ENCODE measurements around the gene TMEM86A.

TMEM86A gene

DNA sequence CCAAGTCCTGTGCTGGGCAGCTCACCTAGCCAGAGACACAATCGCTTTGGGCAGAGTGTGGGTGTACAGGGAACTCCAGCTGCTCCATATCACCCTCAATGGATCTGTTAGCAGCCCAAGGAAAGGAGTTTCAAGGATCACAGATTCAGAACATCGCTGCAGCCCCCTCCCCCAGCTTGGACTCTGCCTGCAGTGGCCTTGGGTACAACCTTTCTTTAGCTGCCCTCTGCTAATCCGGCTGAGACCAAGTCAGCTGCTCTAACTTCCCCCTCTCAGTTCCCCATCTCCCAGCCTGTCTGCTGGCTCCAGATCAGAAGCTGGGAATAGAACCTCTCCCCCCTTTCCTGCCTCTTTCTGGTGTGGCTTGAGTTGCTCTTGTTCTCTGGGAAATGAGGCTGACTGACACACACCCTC lies 1.3 kb downstream of the TMEM86A start:
- DNase-seq (ENCODE audit: low read depth in 2 of 2, low spot score in 1 of 2) = no peak

GRCh38 chr11:18700375-18700774 lies 1.8 kb downstream of the TMEM86A start:
- no peak for DNase-seq (ENCODE audit: low read depth in 2 of 2, low spot score in 1 of 2)

DNA sequence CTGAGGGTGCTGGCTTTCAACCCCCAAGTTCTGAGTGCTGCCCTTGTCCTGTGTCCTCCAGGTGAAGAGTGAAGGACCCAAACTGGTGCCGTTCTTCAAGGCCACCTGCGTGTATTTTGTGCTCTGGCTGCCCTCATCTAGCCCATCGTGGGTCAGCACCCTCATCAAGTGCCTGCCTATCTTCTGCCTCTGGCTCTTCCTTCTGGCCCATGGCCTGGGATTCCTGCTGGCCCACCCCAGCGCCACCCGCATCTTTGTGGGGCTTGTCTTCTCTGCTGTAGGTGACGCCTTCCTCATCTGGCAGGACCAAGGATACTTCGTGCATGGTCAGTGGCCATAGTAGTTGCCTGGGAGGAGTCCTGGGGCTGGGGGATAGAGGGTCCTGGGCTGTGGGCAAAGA lies 2.3 kb downstream of the TMEM86A start:
- DNase-seq (ENCODE audit: low read depth in 2 of 2, low spot score in 1 of 2) = no peak

DNA sequence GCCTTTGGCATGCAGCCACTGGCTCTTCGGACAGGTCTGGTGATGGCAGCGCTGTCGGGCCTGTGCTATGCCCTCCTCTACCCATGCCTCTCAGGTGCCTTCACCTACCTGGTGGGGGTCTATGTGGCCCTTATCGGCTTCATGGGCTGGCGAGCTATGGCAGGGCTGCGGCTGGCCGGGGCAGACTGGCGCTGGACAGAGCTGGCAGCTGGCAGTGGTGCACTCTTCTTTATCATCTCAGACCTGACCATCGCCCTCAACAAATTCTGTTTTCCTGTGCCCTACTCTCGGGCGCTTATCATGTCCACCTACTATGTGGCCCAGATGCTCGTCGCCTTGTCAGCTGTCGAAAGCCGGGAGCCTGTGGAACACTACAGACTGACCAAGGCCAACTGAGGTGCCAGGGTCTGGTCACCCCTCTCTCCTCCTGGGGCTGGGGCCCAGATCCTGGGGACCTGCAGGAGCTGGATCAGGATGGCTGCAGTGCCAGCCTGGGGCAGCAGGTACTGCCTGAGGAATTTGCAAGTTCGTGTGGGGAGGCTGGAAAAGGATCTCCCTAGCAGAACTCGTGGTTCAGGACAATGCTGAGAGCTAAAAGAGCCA lies 3.1 kb downstream of the TMEM86A start:
- DNase-seq (ENCODE audit: low read depth in 2 of 2, low spot score in 1 of 2) = no peak

- DNase-seq (ENCODE audit: low read depth in 2 of 2, low spot score in 1 of 2) = no peak
These were observed 4.6 kb downstream of the TMEM86A start for GRCh38 chr11:18703001-18703763.

GRCh38 chr11:18704045-18704645 lies 5.6 kb downstream of the TMEM86A start:
- no peak for DNase-seq (ENCODE audit: low read depth in 2 of 2, low spot score in 1 of 2)

- no peak for DNase-seq (ENCODE audit: low read depth in 2 of 2, low spot score in 1 of 2)
These were observed 6.1 kb downstream of the TMEM86A start for GRCh38 chr11:18704698-18705097.

DNA sequence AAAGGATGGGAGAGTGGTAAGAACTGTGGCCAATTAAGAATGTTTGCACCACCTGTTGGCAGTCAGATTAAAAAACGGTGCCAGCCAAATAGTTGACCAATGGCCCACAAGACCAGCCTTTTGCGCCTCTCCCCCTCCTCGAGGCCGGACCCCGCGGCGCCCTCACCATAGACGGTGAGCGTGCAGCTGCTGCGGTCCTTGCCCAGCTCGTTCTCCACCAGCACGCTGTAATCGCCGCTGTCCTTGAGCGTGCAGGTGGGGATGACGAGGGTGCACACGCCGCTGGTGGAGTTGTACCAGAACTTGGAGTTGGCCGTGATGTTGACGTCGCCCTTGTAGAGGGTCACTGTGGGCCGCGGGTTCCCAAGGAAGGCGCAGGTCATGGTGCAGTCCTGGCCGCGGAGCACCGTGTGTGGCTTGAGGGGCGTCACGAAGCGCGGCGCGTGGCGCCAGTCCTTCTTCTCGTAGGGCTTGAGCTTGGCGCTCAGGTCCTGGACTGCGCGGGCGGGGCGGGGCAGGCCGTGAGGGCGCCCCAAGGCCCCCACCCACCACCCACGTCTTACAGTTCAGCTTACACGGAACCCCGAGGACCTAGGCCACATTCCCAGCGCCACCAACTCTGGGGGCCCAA lies 7.2 kb downstream of the TMEM86A start:
- no peak for DNase-seq (ENCODE audit: low read depth in 2 of 2, low spot score in 1 of 2)

- no peak for DNase-seq (ENCODE audit: low read depth in 2 of 2, low spot score in 1 of 2)
These were observed 8.0 kb downstream of the TMEM86A start for GRCh38 chr11:18706330-18707243.

GRCh38 chr11:18707811-18708340 lies 9.3 kb downstream of the TMEM86A start:
- DNase-seq (ENCODE audit: low read depth in 2 of 2, low spot score in 1 of 2) = no peak

DNA sequence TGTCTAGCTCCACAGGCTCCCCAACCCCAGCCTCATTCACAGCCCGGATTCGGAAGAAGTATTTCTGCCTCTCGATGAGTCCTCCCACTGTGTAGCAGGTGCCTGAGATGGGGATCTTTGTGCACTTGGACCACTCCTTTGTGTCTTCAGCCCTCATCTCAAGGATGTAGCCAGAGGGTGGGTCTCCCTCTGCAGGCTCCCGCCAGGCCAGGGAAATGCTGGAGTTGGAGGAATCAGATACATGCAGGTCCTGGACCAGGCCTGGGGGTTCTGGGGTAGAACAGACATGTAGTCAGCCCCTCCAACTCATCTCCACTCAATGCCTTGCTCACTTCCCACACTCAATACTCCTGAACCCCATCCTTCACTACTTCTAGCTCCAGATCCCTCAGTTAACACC lies 10.8 kb downstream of the TMEM86A start:
- DNase-seq (ENCODE audit: low read depth in 2 of 2, low spot score in 1 of 2) = no peak

- DNase-seq (ENCODE audit: low read depth in 2 of 2, low spot score in 1 of 2) = no peak
These were observed 12.0 kb downstream of the TMEM86A start for GRCh38 chr11:18710545-18710944.

DNA sequence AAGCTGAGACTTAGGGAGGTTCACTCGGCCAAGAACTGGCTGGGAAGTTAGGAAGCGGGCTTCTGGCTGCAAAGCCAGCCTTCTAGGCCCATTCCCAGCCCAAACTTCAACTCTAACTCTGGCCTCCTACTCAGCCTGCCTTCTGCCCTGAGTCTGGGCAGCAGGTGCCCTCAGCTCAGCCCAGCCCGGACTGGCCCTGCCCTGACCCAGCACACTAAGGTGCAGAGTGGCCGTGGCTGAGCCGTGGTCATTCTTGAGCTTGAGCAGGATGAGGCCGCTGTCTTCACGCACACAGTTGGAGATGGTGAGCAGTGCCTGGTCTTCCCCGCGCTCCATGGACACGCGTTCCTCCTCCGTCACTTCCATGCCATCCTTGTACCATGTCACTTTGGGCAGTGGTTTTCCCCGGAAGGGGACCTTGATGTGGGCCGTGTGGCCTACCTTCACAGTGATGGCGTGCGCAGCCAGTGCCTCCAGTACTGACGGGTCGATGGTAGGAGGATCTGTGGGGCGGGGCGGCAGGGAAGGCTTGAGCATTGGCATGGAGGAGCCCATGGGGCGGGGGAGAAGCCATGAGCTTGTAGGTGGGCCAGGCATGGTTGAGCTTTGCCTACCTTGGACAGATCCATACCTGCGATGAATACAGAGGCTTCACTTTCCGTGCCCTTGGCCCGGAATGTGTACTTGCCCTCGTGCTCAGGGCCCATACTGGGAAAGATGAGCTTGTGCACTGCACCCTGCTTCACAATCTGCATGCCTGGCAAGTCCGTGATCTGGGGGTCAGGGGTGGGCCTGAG lies 15.3 kb downstream of the TMEM86A start:
- no peak for DNase-seq (ENCODE audit: low read depth in 2 of 2, low spot score in 1 of 2)

DNA sequence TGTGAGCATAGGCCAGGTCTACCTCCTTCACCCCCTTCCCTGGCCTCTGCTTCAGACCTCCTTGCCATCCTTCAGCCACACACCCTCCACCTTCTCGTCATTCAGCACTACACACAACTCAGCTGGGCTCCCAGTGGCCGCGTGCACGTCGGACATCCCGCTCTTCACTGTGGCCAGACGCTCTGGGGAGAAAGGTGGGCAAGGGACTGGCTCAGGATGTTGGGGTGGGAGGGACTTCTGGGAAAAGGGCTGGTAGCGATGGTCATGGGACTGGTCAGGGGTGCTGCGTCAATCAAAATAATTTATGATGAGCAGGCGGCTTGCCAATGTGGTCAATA lies 15.8 kb downstream of the TMEM86A start:
- DNase-seq (ENCODE audit: low read depth in 2 of 2, low spot score in 1 of 2) = no peak

DNA sequence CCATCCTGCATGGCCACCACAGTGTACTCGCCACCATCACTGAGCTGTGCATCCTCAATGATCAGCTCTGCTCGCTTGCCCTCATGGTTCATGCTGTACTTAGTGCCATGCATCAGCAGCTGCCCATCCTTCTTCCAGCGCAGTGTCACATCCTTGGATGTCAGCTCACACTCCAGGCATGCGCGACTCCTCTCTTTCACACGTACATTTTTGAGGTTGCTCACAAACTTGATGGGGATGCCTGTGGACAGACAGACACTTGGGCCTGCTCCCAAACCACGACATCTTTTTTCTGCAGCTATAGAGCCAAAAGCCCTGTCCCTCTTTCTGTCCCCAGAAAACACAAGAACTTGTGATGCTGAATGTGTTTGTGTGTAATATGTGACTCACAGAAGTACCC lies 16.9 kb downstream of the TMEM86A start:
- DNase-seq (ENCODE audit: low read depth in 2 of 2, low spot score in 1 of 2) = no peak

GRCh38 chr11:18720091-18720807 lies 21.7 kb downstream of the TMEM86A start:
- no peak for DNase-seq (ENCODE audit: low read depth in 2 of 2, low spot score in 1 of 2)

GRCh38 chr11:18720808-18721560 lies 22.4 kb downstream of the TMEM86A start:
- peak; percentile 71 to 78 for DNase-seq (ENCODE audit: low read depth in 2 of 2, low spot score in 1 of 2)

DNA sequence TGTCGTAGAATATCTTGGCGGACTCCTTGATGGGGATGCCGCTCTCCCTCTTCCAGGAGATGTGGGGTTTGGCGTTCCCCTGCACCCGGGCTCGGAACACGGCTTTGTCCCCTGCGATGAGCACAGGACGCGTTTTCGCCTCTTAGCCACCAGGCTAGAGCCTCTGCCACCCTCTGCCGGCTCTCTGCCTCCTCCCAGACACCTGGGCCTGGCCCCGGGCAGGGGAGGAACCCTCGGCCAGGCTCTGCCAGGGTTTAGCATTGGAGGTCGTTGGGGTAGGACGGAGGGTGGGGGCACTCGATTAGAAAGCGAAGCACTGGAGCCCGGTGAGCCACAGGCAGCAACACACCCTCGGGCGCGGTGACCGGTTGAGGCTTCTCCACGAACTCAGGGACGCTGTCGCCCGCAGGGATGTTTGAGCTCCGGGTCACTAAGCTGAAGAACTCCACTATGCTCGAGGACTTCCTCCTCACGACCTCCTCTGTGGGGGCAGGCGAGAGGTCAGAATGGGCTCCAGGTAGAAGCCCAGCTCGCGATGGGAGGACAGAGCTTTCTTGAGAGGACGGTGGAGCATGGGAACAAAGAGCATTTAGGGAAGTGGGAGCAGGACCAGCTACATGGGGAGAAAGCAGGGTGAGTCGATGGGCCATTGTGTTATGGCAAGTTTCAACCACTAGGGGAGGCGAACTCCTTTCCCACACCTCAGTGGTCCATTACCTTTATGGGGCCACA lies 23.1 kb downstream of the TMEM86A start:
- no peak for DNase-seq (ENCODE audit: low read depth in 2 of 2, low spot score in 1 of 2)
